PC-9 (cell line): ENCODE results near the gene TOX2.

ENCODE experiments used
- CTCF ChIP-seq: fragments of 200-600 bp; sonication (generic); conservative IDR thresholded peaks from 2 replicates; pipeline ENCODE4 v1.6.1; 2017; ENCODE audit warnings: mixed run types, antibody characterized with exemption, mild to moderate bottlenecking, moderate library complexity
- EZH2 ChIP-seq: fragments of 200-600 bp; sonication (generic); IDR thresholded peaks from 2 replicates; pipeline ENCODE4 v1.8.0; 2017; ENCODE audit warnings: antibody characterized with exemption, low read depth

- TF ChIP-seq EZH2 (no peak), CTCF (no peak)
Measured at GRCh38 chr20:43953919-43954592, 39.4 kb downstream of the TOX2 start.
